ENCODE results near the gene PRR5. TPM values are rescaled to one million over a fixed set of nuclear protein-coding genes. Genes with fewer than 3 reads are reported as not detected.

The PRR5 gene
- total and polyA plus RNA-seq, 3 experiments from 2014 or later = 26.4 to 175 (median 29.9) TPM

- CTCF ChIA-PET = interaction anchor here (0.5 to 4.1 kb wide), 11 partner anchors 8 to 42 kb away, joined by 3 to 42 read pairs (median 6); no protein-coding TSS in a partner anchor
Observed at GRCh38 chr22:44698531-44699421, 3.2 kb upstream of the PRR5 start.

GRCh38 chr22:44700456-44700855 is 1.5 kb upstream of the PRR5 start:
- peaks cover 0 to 10% (median 0%) of the 10 kb centered on the region in 3 donors for H3K36me3 Mint-ChIP-seq
- H3K27ac Mint-ChIP-seq = peak overlapping the region in 7 of 8 donors; percentile 31 to 91 (median 46)
- no peaks in the 10 kb centered on the region for H3K27me3 Mint-ChIP-seq
- Histone ChIP-seq H3K4me3 (ENCODE audit: low read length) (no peak overlapping the region), H3K36me3 (ENCODE audit: insufficient read depth, low read length) (no peaks in the 10 kb centered on the region), H3K27me3 (ENCODE audit: insufficient read depth, low read length, poor library complexity, severe bottlenecking) (no peaks in the 10 kb centered on the region), H3K4me1 (ENCODE audit: insufficient read depth, low read length) (peaks cover 30% of the 10 kb centered on the region), H3K9me3 (ENCODE audit: low read length) (no peaks in the 10 kb centered on the region), H3K27ac (ENCODE audit: low read depth, low read length) (no peak overlapping the region)
- DNase-seq = no peak
- H3K4me3 Mint-ChIP-seq = peak overlapping the region in 4 of 7 donors; percentile 32 to 74 (median 54)
- peaks cover 30 to 52% (median 35%) of the 10 kb centered on the region in 3 donors for H3K4me1 Mint-ChIP-seq
- CTCF ChIA-PET = interaction anchor here (1.1 to 3.9 kb wide), 2 partner anchors 15 to 35 kb away, joined by 4 to 42 read pairs; no protein-coding TSS in a partner anchor
- POLR2A ChIA-PET = no interaction called here
- H3K9me3 Mint-ChIP-seq = no peaks in the 10 kb centered on the region

More at GRCh38 chr22:44698531-44699421, 3.2 kb upstream of the PRR5 start:
- Mint-ChIP-seq H3K4me1 (peaks cover 16 to 37% (median 27%) of the 10 kb centered on the region in 3 donors), H3K4me3 (no peak overlapping the region), H3K27ac (peak overlapping the region in 2 of 8 donors; percentile 23 to 79), H3K27me3 (no peaks in the 10 kb centered on the region), H3K9me3 (no peaks in the 10 kb centered on the region), H3K36me3 (peaks cover 0 to 4% (median 1%) of the 10 kb centered on the region in 3 donors)
- Histone ChIP-seq H3K27me3 (ENCODE audit: insufficient read depth, low read length, poor library complexity, severe bottlenecking) (no peaks in the 10 kb centered on the region), H3K4me1 (ENCODE audit: insufficient read depth, low read length) (peaks cover 23% of the 10 kb centered on the region), H3K9me3 (ENCODE audit: low read length) (no peaks in the 10 kb centered on the region), H3K27ac (ENCODE audit: low read depth, low read length) (no peak overlapping the region), H3K36me3 (ENCODE audit: insufficient read depth, low read length) (no peaks in the 10 kb centered on the region), H3K4me3 (ENCODE audit: low read length) (no peak overlapping the region)
- DNase-seq = no peak
- POLR2A ChIA-PET = no interaction called here

- Histone ChIP-seq H3K4me3 (ENCODE audit: low read length) (peak overlapping the region; percentile 63), H3K9me3 (ENCODE audit: low read length) (no peaks in the 10 kb centered on the region), H3K4me1 (ENCODE audit: insufficient read depth, low read length) (peaks cover 36% of the 10 kb centered on the region), H3K36me3 (ENCODE audit: insufficient read depth, low read length) (no peaks in the 10 kb centered on the region), H3K27ac (ENCODE audit: low read depth, low read length) (peak overlapping the region; percentile 54), H3K27me3 (ENCODE audit: insufficient read depth, low read length, poor library complexity, severe bottlenecking) (no peaks in the 10 kb centered on the region)
- H3K9me3 Mint-ChIP-seq = no peaks in the 10 kb centered on the region
- POLR2A ChIA-PET = interaction anchor here (1.0 kb wide), 1 partner anchor 16 kb away, joined by 3 read pairs; no protein-coding TSS in a partner anchor
- no peak for DNase-seq
- H3K36me3 Mint-ChIP-seq = peaks cover 0 to 13% (median 2%) of the 10 kb centered on the region in 3 donors
- no peaks in the 10 kb centered on the region for H3K27me3 Mint-ChIP-seq
- peaks cover 35 to 56% (median 39%) of the 10 kb centered on the region in 3 donors for H3K4me1 Mint-ChIP-seq
- CTCF ChIA-PET = interaction anchor here (3.9 kb wide), 1 partner anchor 34 kb away, joined by 42 read pairs; no protein-coding TSS in a partner anchor
- peak overlapping the region; percentile 57 to 91 (median 91) for H3K27ac Mint-ChIP-seq
- H3K4me3 Mint-ChIP-seq = peak overlapping the region; percentile 72 to 90 (median 77)
Observed at GRCh38 chr22:44701187-44701790, 715 bp upstream of the PRR5 start.

GRCh38 chr22:44702479-44703198 is 635 bp downstream of the PRR5 start:
- ChIA-PET CTCF (interaction anchor here (6.7 kb wide), 1 partner anchor 18 kb away, joined by 26 read pairs; no protein-coding TSS in a partner anchor), POLR2A (interaction anchor here (1.0 kb wide), 1 partner anchor 18 kb away, joined by 3 read pairs; no protein-coding TSS in a partner anchor)
- H3K9me3 Mint-ChIP-seq = no peaks in the 10 kb centered on the region
- Histone ChIP-seq H3K4me3 (ENCODE audit: low read length) (peak overlapping the region; percentile 53), H3K36me3 (ENCODE audit: insufficient read depth, low read length) (no peaks in the 10 kb centered on the region), H3K27ac (ENCODE audit: low read depth, low read length) (peak overlapping the region; percentile 31), H3K27me3 (ENCODE audit: insufficient read depth, low read length, poor library complexity, severe bottlenecking) (no peaks in the 10 kb centered on the region), H3K9me3 (ENCODE audit: low read length) (no peaks in the 10 kb centered on the region), H3K4me1 (ENCODE audit: insufficient read depth, low read length) (peaks cover 34% of the 10 kb centered on the region)
- peak overlapping the region; percentile 82 to 91 (median 85) for H3K4me3 Mint-ChIP-seq
- peak in 1 of 5 donors; percentile 62 for DNase-seq
- peaks cover 34 to 61% (median 42%) of the 10 kb centered on the region in 3 donors for H3K4me1 Mint-ChIP-seq
- H3K27me3 Mint-ChIP-seq = no peaks in the 10 kb centered on the region
- peak overlapping the region in 6 of 8 donors; percentile 45 to 90 (median 58) for H3K27ac Mint-ChIP-seq
- peaks cover 0 to 14% (median 2%) of the 10 kb centered on the region in 3 donors for H3K36me3 Mint-ChIP-seq

GRCh38 chr22:44703255-44703870 is 1.4 kb downstream of the PRR5 start:
- CTCF ChIA-PET = interaction anchor here (6.7 kb wide), 1 partner anchor 19 kb away, joined by 26 read pairs; no protein-coding TSS in a partner anchor
- Histone ChIP-seq H3K4me1 (ENCODE audit: insufficient read depth, low read length) (peaks cover 35% of the 10 kb centered on the region), H3K27ac (ENCODE audit: low read depth, low read length) (peak overlapping the region; percentile 31), H3K9me3 (ENCODE audit: low read length) (no peaks in the 10 kb centered on the region), H3K36me3 (ENCODE audit: insufficient read depth, low read length) (no peaks in the 10 kb centered on the region), H3K4me3 (ENCODE audit: low read length) (peak overlapping the region; percentile 53), H3K27me3 (ENCODE audit: insufficient read depth, low read length, poor library complexity, severe bottlenecking) (no peaks in the 10 kb centered on the region)
- Mint-ChIP-seq H3K27me3 (no peaks in the 10 kb centered on the region), H3K4me1 (peaks cover 39 to 61% (median 42%) of the 10 kb centered on the region in 3 donors), H3K9me3 (no peaks in the 10 kb centered on the region), H3K27ac (peak overlapping the region in 6 of 8 donors; percentile 70 to 90 (median 84)), H3K36me3 (peaks cover 0 to 15% (median 2%) of the 10 kb centered on the region in 3 donors), H3K4me3 (peak overlapping the region; percentile 82 to 91 (median 85))
- POLR2A ChIA-PET = interaction anchor here (0.6 kb wide), 1 partner anchor 33 kb away, joined by 3 read pairs; no protein-coding TSS in a partner anchor
- DNase-seq = no peak

- DNase-seq = no peak
- Histone ChIP-seq H3K4me1 (ENCODE audit: insufficient read depth, low read length) (peaks cover 42% of the 10 kb centered on the region), H3K27ac (ENCODE audit: low read depth, low read length) (no peak overlapping the region), H3K4me3 (ENCODE audit: low read length) (no peak overlapping the region), H3K27me3 (ENCODE audit: insufficient read depth, low read length, poor library complexity, severe bottlenecking) (no peaks in the 10 kb centered on the region), H3K9me3 (ENCODE audit: low read length) (no peaks in the 10 kb centered on the region), H3K36me3 (ENCODE audit: insufficient read depth, low read length) (no peaks in the 10 kb centered on the region)
- Mint-ChIP-seq H3K4me1 (peaks cover 46 to 66% (median 46%) of the 10 kb centered on the region in 3 donors), H3K27ac (peak overlapping the region in 5 of 8 donors; percentile 33 to 85 (median 57)), H3K36me3 (peaks cover 0 to 15% (median 2%) of the 10 kb centered on the region in 3 donors), H3K27me3 (no peaks in the 10 kb centered on the region), H3K9me3 (no peaks in the 10 kb centered on the region), H3K4me3 (peak overlapping the region; percentile 82 to 91 (median 85))
- CTCF ChIA-PET = interaction anchor here (3.3 to 6.7 kb wide), 2 partner anchors 20 to 31 kb away, joined by 18 to 26 read pairs; no protein-coding TSS in a partner anchor
- POLR2A ChIA-PET = interaction anchor here (0.6 kb wide), 1 partner anchor 34 kb away, joined by 3 read pairs; no protein-coding TSS in a partner anchor
Observed at GRCh38 chr22:44704159-44705021, 2.4 kb downstream of the PRR5 start.

All from CD8-positive, alpha-beta memory T cell (primary cell).